ENCODE results near the gene GMDS. TPM values are rescaled to one million over a fixed set of nuclear protein-coding genes. Genes with fewer than 3 reads are reported as not detected.

The GMDS gene
- total and polyA plus RNA-seq, 2 of the 8 experiments (the other 6 are each of a cell fraction or from before 2014, with no cell fraction given) = 16.8 to 50.0 TPM

GRCh38 chr6:1846611-1847010 is 398.8 kb downstream of the GMDS start:
- Histone ChIP-seq H2BK20ac (ENCODE audit: low read length) (no peak overlapping the region), H3K4ac (replicated peaks; ENCODE audit: insufficient read length, low read depth, low read length) (no peak overlapping the region), H3K36me3 (ENCODE audit: control insufficient read depth in 2 of 4, insufficient read depth in 4 of 4, low read length in 3 of 4) (no peaks in the 10 kb centered on the region), H3K18ac (ENCODE audit: extremely low read depth, low read length) (no peak overlapping the region), H3K9me3 (ENCODE audit: insufficient read depth in 2 of 2, low read depth in 1 of 2, low read length in 1 of 2) (peaks cover 11 to 18% of the 10 kb centered on the region in 2 experiments), H3K9ac (replicated peaks in 1 of 4; ENCODE audit: extremely low read depth in 1 of 4, low read depth in 3 of 4, low read length in 3 of 4) (no peak overlapping the region), H4K5ac (ENCODE audit: insufficient read length, low read depth, low read length) (no peak overlapping the region), H3K56ac (replicated peaks; ENCODE audit: insufficient read length, low read depth, low read length) (no peak overlapping the region), H3K79me1 (ENCODE audit: low read depth, low read length) (no peaks in the 10 kb centered on the region), H3K4me1 (replicated peaks in 1 of 4; ENCODE audit: control insufficient read depth in 3 of 4, insufficient read depth in 4 of 4, low read length in 3 of 4) (no peaks in the 10 kb centered on the region), H3K27me3 (replicated peaks in 1 of 4; ENCODE audit: control insufficient read depth in 3 of 4, extremely low read depth in 1 of 4, insufficient read depth in 3 of 4, low read length in 3 of 4) (no peaks in the 10 kb centered on the region), H2AK5ac (ENCODE audit: low read depth, low read length) (no peak overlapping the region), H4K20me1 (replicated peaks in 1 of 2; ENCODE audit: control insufficient read depth in 1 of 2, insufficient read depth in 2 of 2, low read length in 2 of 2) (no peaks in the 10 kb centered on the region), H3K4me3 (ENCODE audit: extremely low read depth in 1 of 4, insufficient read depth in 2 of 4, low read depth in 3 of 4, low read length in 4 of 4) (no peak overlapping the region), H4K91ac (replicated peaks; ENCODE audit: insufficient read length, low read length) (no peak overlapping the region), H3K23me2 (ENCODE audit: low read depth, low read length) (no peaks in the 10 kb centered on the region), H2BK120ac (replicated peaks; ENCODE audit: low read depth, low read length) (no peak overlapping the region), H4K8ac (ENCODE audit: extremely low read depth, insufficient read depth, low read length) (no peak overlapping the region), H3K79me2 (ENCODE audit: control insufficient read depth in 1 of 2, insufficient read depth in 2 of 2, low read length in 2 of 2) (no peaks in the 10 kb centered on the region), H3K23ac (ENCODE audit: insufficient read length) (no peak overlapping the region), H2BK5ac (ENCODE audit: low read depth, low read length) (no peak overlapping the region), H3K27ac (ENCODE audit: low read depth, low read length) (no peak overlapping the region), H2BK15ac (ENCODE audit: low read length) (no peak overlapping the region), H2AFZ (ENCODE audit: low read length) (no peak overlapping the region), H3K4me2 (ENCODE audit: insufficient read depth in 1 of 2, low read depth in 2 of 2, low read length in 2 of 2) (no peak overlapping the region), H2BK12ac (ENCODE audit: low read depth, low read length) (no peak overlapping the region), H3K14ac (ENCODE audit: insufficient read length) (no peak overlapping the region)
- ChIA-PET CTCF (ENCODE audit: partially characterized antibody) (interaction anchor here (0.6 kb wide), 1 partner anchor 72 kb away, joined by 3 read pairs; no protein-coding TSS in a partner anchor), POLR2A (ENCODE audit: partially characterized antibody) (no interaction called here)
- FAIRE-seq (no peak), DNase-seq (ENCODE audit: low read depth in 1 of 2, low spot score in 2 of 2) (no peak)
- no peak for TF ChIP-seq GTF2F1 (IDR thresholded peaks at IDR 0.05; ENCODE audit: borderline replicate concordance, low read depth, low read length)
- no peak for TF ChIP-seq BCL11A (IDR thresholded peaks at IDR 0.05; ENCODE audit: low read depth in 2 of 2, low read length in 2 of 2)
- no peak for TF ChIP-seq NRF1 (IDR thresholded peaks at IDR 0.05; ENCODE audit: low read depth, low read length)
- TF ChIP-seq CBX5 (IDR thresholded peaks at IDR 0.05; ENCODE audit: low read depth, low read length) = no peak
- no peak for TF ChIP-seq KDM5A (IDR thresholded peaks at IDR 0.05; ENCODE audit: low read length)
- TF ChIP-seq RFX5 (IDR thresholded peaks at IDR 0.05; ENCODE audit: borderline replicate concordance, low read depth, low read length) = no peak
- TF ChIP-seq ZNF274 (IDR thresholded peaks at IDR 0.05; ENCODE audit: borderline replicate concordance, extremely low read depth, low read length) = no peak
- no peak for TF ChIP-seq HDAC2 (IDR thresholded peaks at IDR 0.05; ENCODE audit: borderline replicate concordance in 1 of 2, low read depth in 2 of 2, low read length in 2 of 2)
- TF ChIP-seq EZH2 (IDR thresholded peaks at IDR 0.05; ENCODE audit: low read depth, low read length, severe bottlenecking) = no peak
- no peak for TF ChIP-seq EGR1 (IDR thresholded peaks at IDR 0.05; ENCODE audit: borderline replicate concordance, low read depth, low read length)
- no peak for TF ChIP-seq SP4 (IDR thresholded peaks at IDR 0.05; ENCODE audit: low read length)
- 95% methylated on average over 3 of the region's 3 CpGs; no CpG with 5 or more reads in 1 of the 2 experiments for WGBS, 2 experiments (ENCODE audit: extremely low coverage in 1 of 2, insufficient coverage in 1 of 2, insufficient read length in 1 of 2, insufficient replicate concordance in 2 of 2, low coverage in 1 of 2, low lambda C conversion rate in 2 of 2, missing lambda C conversion rate in 1 of 2)
